CD8-positive, alpha-beta memory T cell (primary cell): ENCODE results near the gene SIN3A. TPM values are rescaled to one million over a fixed set of nuclear protein-coding genes. Genes with fewer than 3 reads are reported as not detected.
A peak's percentile ranks its signal among the peaks of the same experiment; 100 is the strongest.
"Not testable (repeated sequence)": the region's sequence is repeated elsewhere in the genome, so short reads cannot be mapped to it uniquely, and the experiment has no call there.

Experiments
- CTCF ChIA-PET: fragments of 350-600 bp; sonication (Branson Sonifier 250); formaldehyde crosslinking; loops from one replicate; lab custom pipeline; 2021; ENCODE audit warnings: antibody characterized with exemption; lab: Charles Lee
- POLR2A ChIA-PET: fragments of 350-600 bp; sonication (Branson Sonifier 250); formaldehyde crosslinking; loops from one replicate; lab custom pipeline; 2021; ENCODE audit warnings: antibody characterized with exemption; lab: Charles Lee
- DNase-seq, 5 donors: peaks; one replicate each; pipeline versions ENCODE4 v3.0.0 to v3.0.0-alpha.2; 2020 to 2022; ENCODE audit warnings: mixed read lengths in 1 of 5
- H3K27ac ChIP-seq: one replicate; pipeline ENCODE4 v1.7.0; 2013; ENCODE audit warnings: low read depth, mild to moderate bottlenecking, low read length, moderate library complexity
- H3K27me3 ChIP-seq: 2 replicates; pipeline ENCODE4 v1.7.0; 2013; ENCODE audit warnings: low read length, mild to moderate bottlenecking; ENCODE audit not compliant: insufficient read depth, poor library complexity, severe bottlenecking
- H3K36me3 ChIP-seq: 2 replicates; pipeline ENCODE4 v1.7.0; 2013; ENCODE audit warnings: mild to moderate bottlenecking, low read length, moderate library complexity; ENCODE audit not compliant: insufficient read depth
- H3K4me1 ChIP-seq: 2 replicates; pipeline ENCODE4 v1.7.0; 2013; ENCODE audit warnings: mild to moderate bottlenecking, low read length, moderate library complexity; ENCODE audit not compliant: insufficient read depth
- H3K4me3 ChIP-seq: 2 replicates; pipeline ENCODE4 v1.7.0; 2013; ENCODE audit warnings: mild to moderate bottlenecking, low read length
- H3K9me3 ChIP-seq: 2 replicates; pipeline ENCODE4 v1.7.0; 2013; ENCODE audit warnings: mild to moderate bottlenecking, low read length
- H3K27ac Mint-ChIP-seq, 8 donors: one replicate each; pipeline ENCODE4 v1.8.0; 2020 to 2021; ENCODE audit warnings: mixed read lengths in 8 of 8, mild to moderate bottlenecking in 6 of 8, inconsistent platforms in 3 of 8, moderate library complexity in 3 of 8
- H3K27me3 Mint-ChIP-seq, 2 donors: one replicate each; pipeline ENCODE4 v1.8.0; 2020 to 2021; ENCODE audit warnings: mixed read lengths in 2 of 2, mild to moderate bottlenecking in 1 of 2, moderate library complexity in 1 of 2
- H3K36me3 Mint-ChIP-seq, 3 donors: one replicate each; pipeline ENCODE4 v1.8.0; 2020 to 2021; ENCODE audit warnings: mixed read lengths in 3 of 3, inconsistent platforms in 1 of 3, mild to moderate bottlenecking in 1 of 3
- H3K4me1 Mint-ChIP-seq, 3 donors: one replicate each; pipeline ENCODE4 v1.8.0; 2020 to 2021; ENCODE audit warnings: mixed read lengths in 3 of 3, inconsistent platforms in 1 of 3, mild to moderate bottlenecking in 1 of 3
- H3K4me3 Mint-ChIP-seq, 7 donors: one replicate each; pipeline ENCODE4 v1.8.0; 2020 to 2021; ENCODE audit warnings: mixed read lengths in 7 of 7, mild to moderate bottlenecking in 6 of 7, moderate library complexity in 4 of 7, inconsistent platforms in 2 of 7
- H3K9me3 Mint-ChIP-seq, 5 donors: one replicate each; pipeline ENCODE4 v1.8.0; 2020 to 2022; ENCODE audit warnings: mixed read lengths in 5 of 5, mild to moderate bottlenecking in 3 of 5, moderate library complexity in 2 of 5, inconsistent platforms in 1 of 5
- polyA plus RNA-seq: library from polyadenylated mRNA; unstranded; fragments of 300-500 nt; fragmentation: Illumina TruSeq; gene quantifications from one replicate; pipeline ENCODE4 v1.2.3, GENCODE V29; 2021
- total RNA-seq, 2 experiments: library from RNA; stranded (reverse); gene quantifications; one replicate each; pipeline ENCODE4 v1.2.3, GENCODE V29; 2021

SIN3A gene
- total and polyA plus RNA-seq, 3 experiments from 2014 or later, result 16.0 to 89.0 (median 82.8) TPM

DNA sequence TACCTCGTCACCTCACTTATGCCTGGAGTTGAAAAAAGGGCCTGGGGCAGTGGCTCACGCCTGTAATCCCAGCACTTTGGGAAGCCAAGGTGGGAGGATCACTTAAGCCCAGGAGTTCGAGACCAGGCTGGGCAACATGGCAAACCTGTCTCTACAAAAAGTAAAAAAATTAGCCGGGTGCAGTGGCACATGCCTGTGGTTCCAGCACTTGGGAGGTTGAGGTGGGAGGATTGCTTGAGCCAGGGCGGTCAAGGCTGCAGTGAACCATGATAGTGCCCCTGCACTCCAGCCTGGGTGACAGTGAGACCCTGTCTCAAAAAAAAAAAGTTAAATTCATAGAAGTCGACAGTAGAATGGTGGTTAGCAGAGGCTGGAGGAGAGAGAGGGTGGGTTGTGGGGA is 109.3 kb downstream of the SIN3A start:
- peaks cover 0 to 2% of the 10 kb centered on the region in 2 donors for H3K27me3 Mint-ChIP-seq
- no peaks in the 10 kb centered on the region for H3K36me3 ChIP-seq
- peak overlapping the region in 1 of 8 donors; percentile 69 for H3K27ac Mint-ChIP-seq

DNA sequence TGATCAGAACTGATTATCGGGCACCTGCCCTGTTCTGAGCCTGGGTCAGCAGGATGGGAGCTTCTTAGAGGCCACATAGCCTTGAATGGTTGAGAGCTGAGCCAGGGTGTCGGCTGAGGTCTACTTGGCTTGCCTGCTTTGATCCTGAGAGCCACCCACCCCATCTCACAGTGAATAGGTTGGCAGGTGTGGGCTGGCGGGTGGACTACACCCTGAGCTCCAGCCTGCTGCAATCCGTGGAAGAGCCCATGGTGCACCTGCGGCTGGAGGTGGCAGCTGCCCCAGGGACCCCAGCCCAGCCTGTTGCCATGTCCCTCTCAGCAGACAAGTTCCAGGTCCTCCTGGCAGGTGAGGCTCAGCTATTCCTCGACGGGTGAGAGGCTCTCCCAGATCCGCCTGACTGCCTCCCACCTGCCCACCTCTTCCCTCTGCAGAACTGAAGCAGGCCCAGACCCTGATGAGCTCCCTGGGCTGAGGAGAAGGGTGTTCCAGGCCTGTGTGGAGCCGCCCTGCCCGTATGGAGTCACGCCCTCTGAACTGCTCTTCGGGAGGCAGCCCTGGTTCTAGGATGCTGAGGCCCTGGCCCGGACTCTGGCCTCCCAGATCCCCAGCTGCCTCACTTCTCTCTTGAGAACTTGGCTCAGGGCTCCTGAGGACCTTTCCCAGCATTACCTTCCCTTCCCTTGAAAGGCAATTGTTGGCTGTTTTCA is 111.8 kb downstream of the SIN3A start:
- ChIA-PET CTCF (interaction anchor here (1.2 kb wide), 1 partner anchor 28 kb away, joined by 7 read pairs; the partner anchor contains the start of gene MAN2C1), POLR2A (no interaction called here)
- Histone ChIP-seq H3K27ac (no peak overlapping the region), H3K27me3 (no peaks in the 10 kb centered on the region), H3K4me1 (peaks cover 14% of the 10 kb centered on the region), H3K9me3 (no peaks in the 10 kb centered on the region), H3K36me3 (no peaks in the 10 kb centered on the region), H3K4me3 (no peak overlapping the region)
- H3K36me3 Mint-ChIP-seq, result peaks cover 2 to 18% (median 3%) of the 10 kb centered on the region in 3 donors
- H3K4me3 Mint-ChIP-seq, result peak overlapping the region in 2 of 7 donors; percentile 11 to 59
- H3K27me3 Mint-ChIP-seq, result no peaks in the 10 kb centered on the region
- H3K27ac Mint-ChIP-seq, result peak overlapping the region in 5 of 8 donors; percentile 32 to 88 (median 55)
- DNase-seq, result no peak
- H3K9me3 Mint-ChIP-seq, result no peaks in the 10 kb centered on the region
- peaks cover 19 to 25% (median 22%) of the 10 kb centered on the region in 3 donors for H3K4me1 Mint-ChIP-seq

More for the DNA sequence above, 109.3 kb downstream of the SIN3A start:
- Mint-ChIP-seq H3K4me3 (no peak overlapping the region), H3K36me3 (peaks cover 2 to 19% (median 3%) of the 10 kb centered on the region in 3 donors), H3K9me3 (peaks cover 0 to 3% (median 0%) of the 10 kb centered on the region in 5 donors), H3K4me1 (peaks cover 6 to 12% (median 8%) of the 10 kb centered on the region in 3 donors)
- no peaks in the 10 kb centered on the region for H3K27me3 ChIP-seq
- H3K4me1 ChIP-seq, result peaks cover 8% of the 10 kb centered on the region
- ChIA-PET POLR2A (no interaction called here), CTCF (no interaction called here)
- no peak overlapping the region for H3K4me3 ChIP-seq
- H3K9me3 ChIP-seq, result no peaks in the 10 kb centered on the region
- H3K27ac ChIP-seq, result no peak overlapping the region
- no peak for DNase-seq

DNA sequence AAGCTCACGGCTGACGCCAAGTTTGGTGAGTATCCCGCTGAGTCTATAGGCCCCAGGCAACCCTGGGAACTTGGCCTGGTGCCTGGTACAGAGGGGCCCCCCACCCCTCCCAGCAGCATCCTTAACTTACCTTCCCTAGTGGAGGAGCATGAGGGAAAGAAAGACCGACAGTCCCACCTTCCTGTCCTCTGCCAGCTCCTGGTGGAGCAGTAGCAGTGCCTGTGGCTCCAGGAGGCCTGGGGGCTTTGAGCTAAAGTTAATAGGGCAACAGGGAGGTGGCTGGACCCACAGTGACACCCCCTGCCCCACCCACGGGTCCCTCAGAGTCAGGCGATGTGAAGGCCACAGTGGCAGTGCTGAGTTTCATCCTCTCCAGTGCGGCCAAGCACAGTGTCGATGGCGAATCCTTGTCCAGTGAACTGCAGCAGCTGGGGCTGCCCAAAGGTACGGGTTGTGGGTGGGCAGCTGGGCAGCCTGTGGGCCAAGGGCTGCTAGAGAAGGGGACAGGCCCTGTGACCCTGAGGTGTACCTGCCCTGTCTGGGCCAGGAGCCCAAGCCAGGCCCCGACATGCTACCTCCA is 112.7 kb downstream of the SIN3A start:
- POLR2A ChIA-PET, result no interaction called here
- CTCF ChIA-PET, result no interaction called here

DNA sequence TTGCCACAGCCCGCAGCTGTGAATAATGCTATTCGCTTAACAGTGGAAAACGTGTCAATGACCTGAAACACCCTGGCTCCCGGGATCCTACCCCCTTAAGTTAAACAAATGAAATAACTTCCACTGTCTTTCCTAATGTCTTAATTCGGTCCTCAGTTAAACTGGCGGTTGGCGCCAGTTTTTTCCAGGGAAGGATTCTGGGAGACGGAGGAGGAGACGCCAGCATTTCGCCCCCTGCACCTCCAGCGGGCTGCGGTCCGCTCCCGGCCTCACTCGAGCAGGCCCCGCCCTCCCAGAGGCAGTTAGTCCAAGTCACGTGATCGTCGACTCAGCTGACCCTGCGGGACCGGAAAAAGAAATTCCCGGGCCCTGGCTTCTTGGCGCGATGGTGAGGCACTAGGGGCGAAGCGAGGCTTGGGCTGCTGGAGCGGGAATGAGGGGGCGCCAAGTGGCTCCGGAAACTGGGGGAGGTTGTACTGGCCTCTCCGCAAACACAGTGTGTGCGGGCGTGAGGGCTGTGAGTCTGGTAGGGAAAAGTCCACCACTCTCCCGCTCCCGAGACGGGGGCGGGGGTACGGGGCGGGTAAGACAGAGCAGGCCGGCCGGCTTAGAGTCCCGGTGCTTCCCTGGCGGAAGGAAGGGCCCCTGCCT is 115.7 kb downstream of the SIN3A start, which contains the start of gene COMMD4:
Gene COMMD4, plus strand, starts transcription at position 359 of the 651 bp plus-strand sequence. Its CDS starts 27 bp downstream, at position 386.
- Mint-ChIP-seq H3K27me3 (no peaks in the 10 kb centered on the region), H3K4me1 (peaks cover 19 to 25% (median 22%) of the 10 kb centered on the region in 3 donors), H3K27ac (peak within 1 kb of the TSS; percentile 79 to 98 (median 92)), H3K36me3 (peaks cover 1 to 12% (median 2%) of the 10 kb centered on the region in 3 donors), H3K9me3 (no peaks in the 10 kb centered on the region), H3K4me3 (peak within 1 kb of the TSS; percentile 88 to 97 (median 92))
- H3K36me3 ChIP-seq, result no peaks in the 10 kb centered on the region
- H3K27me3 ChIP-seq, result no peaks in the 10 kb centered on the region
- no peaks in the 10 kb centered on the region for H3K9me3 ChIP-seq
- DNase-seq, result peak; percentile 58 to 84 (median 62)
- peak within 1 kb of the TSS; percentile 74 for H3K4me3 ChIP-seq
- peak within 1 kb of the TSS; percentile 57 for H3K27ac ChIP-seq
- CTCF ChIA-PET, result interaction anchor here (1.6 kb wide), 1 partner anchor 32 kb away, joined by 4 read pairs; no protein-coding TSS in a partner anchor
- H3K4me1 ChIP-seq, result peaks cover 14% of the 10 kb centered on the region
- POLR2A ChIA-PET, result no interaction called here

More for the DNA sequence above, 112.7 kb downstream of the SIN3A start:
- Mint-ChIP-seq H3K27me3 (no peaks in the 10 kb centered on the region), H3K36me3 (peaks cover 2 to 18% (median 3%) of the 10 kb centered on the region in 3 donors), H3K9me3 (no peaks in the 10 kb centered on the region), H3K27ac (peak overlapping the region in 1 of 8 donors; percentile 52), H3K4me1 (peaks cover 19 to 25% (median 22%) of the 10 kb centered on the region in 3 donors), H3K4me3 (peak overlapping the region in 1 of 7 donors; percentile 48)
- DNase-seq, result no peak
- no peaks in the 10 kb centered on the region for H3K27me3 ChIP-seq
- no peaks in the 10 kb centered on the region for H3K36me3 ChIP-seq
- no peak overlapping the region for H3K4me3 ChIP-seq
- H3K27ac ChIP-seq, result no peak overlapping the region
- H3K4me1 ChIP-seq, result peaks cover 14% of the 10 kb centered on the region
- no peaks in the 10 kb centered on the region for H3K9me3 ChIP-seq

DNA sequence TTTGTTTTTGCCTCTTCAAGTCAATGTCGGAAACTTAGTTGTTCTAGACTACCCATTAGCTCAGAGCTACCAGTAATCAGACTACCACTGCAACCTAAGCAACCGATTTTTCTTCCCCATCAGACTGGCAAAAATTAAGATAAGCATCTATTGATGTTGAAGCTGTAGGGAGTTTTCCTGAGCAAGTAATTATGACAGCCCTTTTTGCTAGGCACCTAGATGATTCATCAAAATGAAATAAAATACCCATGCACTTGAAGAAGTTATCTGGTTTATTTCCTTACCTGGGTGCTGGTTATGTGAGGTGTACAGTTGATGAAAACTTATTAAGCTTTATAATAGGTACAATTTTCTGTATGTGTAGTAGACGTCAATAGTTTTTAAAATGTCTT is 116.2 kb downstream of the SIN3A start:
- Mint-ChIP-seq H3K4me1 (peaks cover 19 to 25% (median 22%) of the 10 kb centered on the region in 3 donors), H3K27ac (peak overlapping the region; percentile 38 to 98 (median 90)), H3K4me3 (peak overlapping the region; percentile 88 to 97 (median 92)), H3K36me3 (peaks cover 0 to 11% (median 2%) of the 10 kb centered on the region in 3 donors), H3K9me3 (no peaks in the 10 kb centered on the region), H3K27me3 (no peaks in the 10 kb centered on the region)
- no peaks in the 10 kb centered on the region for H3K36me3 ChIP-seq
- no peak for DNase-seq
- ChIA-PET CTCF (interaction anchor here (1.6 kb wide), 1 partner anchor 32 kb away, joined by 4 read pairs; no protein-coding TSS in a partner anchor), POLR2A (no interaction called here)
- H3K4me3 ChIP-seq, result peak overlapping the region; percentile 74
- peaks cover 14% of the 10 kb centered on the region for H3K4me1 ChIP-seq
- H3K9me3 ChIP-seq, result no peaks in the 10 kb centered on the region
- H3K27me3 ChIP-seq, result no peaks in the 10 kb centered on the region
- H3K27ac ChIP-seq, result peak overlapping the region; percentile 57

DNA sequence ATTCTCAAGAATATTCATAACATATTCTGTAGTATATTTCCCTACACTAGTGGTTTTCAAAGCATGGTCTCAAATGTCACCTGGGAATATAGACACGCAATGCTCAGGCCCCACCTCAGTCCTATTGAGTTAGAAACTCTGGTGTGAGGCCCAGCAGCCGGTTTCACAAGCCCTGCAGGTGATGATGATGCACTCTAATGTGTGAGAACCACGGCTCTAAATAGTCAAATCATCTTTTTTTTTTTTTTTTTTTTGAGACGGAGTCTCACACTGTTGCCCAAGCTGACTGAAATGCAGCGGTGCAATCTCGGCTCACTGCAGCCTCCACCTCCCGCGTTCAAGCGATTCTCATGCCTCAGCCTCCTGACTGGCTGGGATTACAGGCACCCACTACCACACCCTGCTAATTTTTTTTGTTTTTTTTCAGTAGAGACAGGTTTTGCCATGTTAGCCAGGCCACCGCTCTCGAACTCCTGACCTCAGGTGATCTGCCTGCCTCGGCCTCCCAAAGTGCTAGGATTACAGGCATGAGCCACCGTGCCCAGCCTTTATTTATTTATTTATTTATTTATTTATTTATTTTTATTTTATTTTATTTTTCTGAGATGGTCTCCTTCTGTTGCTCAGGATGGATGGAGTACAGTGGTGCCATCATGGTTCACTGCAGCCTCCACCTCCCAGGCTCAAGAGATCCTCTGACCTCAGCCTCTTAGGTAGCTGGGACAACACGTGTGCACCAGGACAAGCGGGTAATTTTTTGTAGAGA is 117.7 kb downstream of the SIN3A start:
- H3K9me3 Mint-ChIP-seq, H3K27me3 Mint-ChIP-seq, DNase-seq, H3K4me3 ChIP-seq, H3K27ac ChIP-seq, CTCF ChIA-PET, H3K36me3 ChIP-seq, H3K36me3 Mint-ChIP-seq, H3K27me3 ChIP-seq, POLR2A ChIA-PET, H3K9me3 ChIP-seq, H3K27ac Mint-ChIP-seq: not testable (repeated sequence)
- H3K4me1 ChIP-seq, result peaks cover 14% of the 10 kb centered on the region
- Mint-ChIP-seq H3K4me3 (peak overlapping the region in 1 of 7 donors; percentile 13), H3K4me1 (peaks cover 19 to 25% (median 22%) of the 10 kb centered on the region in 3 donors)

DNA sequence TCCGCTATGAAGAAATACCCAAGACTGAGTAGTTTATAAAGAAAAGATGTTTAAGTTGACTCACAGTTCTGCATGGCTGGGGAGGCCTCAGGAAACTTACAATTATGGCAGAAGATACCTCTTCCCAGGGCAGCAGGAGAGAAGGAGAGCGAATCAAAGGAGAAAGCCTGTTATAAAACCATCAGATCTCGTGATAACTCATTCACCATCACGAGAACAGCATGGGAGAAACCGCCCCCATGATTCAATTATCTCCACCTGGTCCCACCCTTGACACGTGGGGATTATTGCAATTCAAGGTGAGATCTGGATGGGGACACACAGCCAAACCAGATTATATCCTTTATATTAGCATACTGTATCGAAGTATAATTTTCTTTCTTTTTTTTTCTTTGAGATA is 119.4 kb downstream of the SIN3A start:
- H3K36me3 ChIP-seq, H3K9me3 ChIP-seq, H3K27ac Mint-ChIP-seq, DNase-seq, H3K4me3 ChIP-seq, H3K9me3 Mint-ChIP-seq, CTCF ChIA-PET, POLR2A ChIA-PET, H3K27ac ChIP-seq, H3K27me3 ChIP-seq, H3K27me3 Mint-ChIP-seq, H3K36me3 Mint-ChIP-seq: not testable (repeated sequence)
- peaks cover 18 to 21% (median 20%) of the 10 kb centered on the region in 3 donors for H3K4me1 Mint-ChIP-seq
- H3K4me3 Mint-ChIP-seq, result peak overlapping the region in 1 of 7 donors; percentile 3
- peaks cover 14% of the 10 kb centered on the region for H3K4me1 ChIP-seq
